NCI-H1105 (cell line): ENCODE data around the gene CCT7.

ENCODE experiments used
- DNase-seq: peaks from one replicate; lab custom pipeline; 2025; lab: John Stamatoyannopoulos, UW

Gene CCT7

GRCh38 chr2:73294239-73294638 lies 60.1 kb downstream of the CCT7 start:
- DNase-seq, result no peak

GRCh38 chr2:73295751-73296400 lies 61.8 kb downstream of the CCT7 start:
- no peak for DNase-seq

GRCh38 chr2:73297151-73297559 lies 63.0 kb downstream of the CCT7 start:
- peak; percentile 26 for DNase-seq

- DNase-seq, result no peak
Measured at GRCh38 chr2:73297586-73297985, 63.5 kb downstream of the CCT7 start.

GRCh38 chr2:73300926-73301325 lies 66.8 kb downstream of the CCT7 start:
- no peak for DNase-seq

- no peak for DNase-seq
Measured at GRCh38 chr2:73301636-73302035, 67.5 kb downstream of the CCT7 start.
